AG20443 (cell line): ENCODE data around the gene STOML3.
"Not testable (repeated sequence)": the region's sequence is repeated elsewhere in the genome, so short reads cannot be mapped to it uniquely, and the experiment has no call there.

Experiments used
- DNase-seq: peaks from one replicate; pipeline ENCODE4 v3.0.0; 2012; ENCODE audit warnings: low spot score, mixed read lengths

Gene STOML3, protein sequence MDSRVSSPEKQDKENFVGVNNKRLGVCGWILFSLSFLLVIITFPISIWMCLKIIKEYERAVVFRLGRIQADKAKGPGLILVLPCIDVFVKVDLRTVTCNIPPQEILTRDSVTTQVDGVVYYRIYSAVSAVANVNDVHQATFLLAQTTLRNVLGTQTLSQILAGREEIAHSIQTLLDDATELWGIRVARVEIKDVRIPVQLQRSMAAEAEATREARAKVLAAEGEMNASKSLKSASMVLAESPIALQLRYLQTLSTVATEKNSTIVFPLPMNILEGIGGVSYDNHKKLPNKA

DNA sequence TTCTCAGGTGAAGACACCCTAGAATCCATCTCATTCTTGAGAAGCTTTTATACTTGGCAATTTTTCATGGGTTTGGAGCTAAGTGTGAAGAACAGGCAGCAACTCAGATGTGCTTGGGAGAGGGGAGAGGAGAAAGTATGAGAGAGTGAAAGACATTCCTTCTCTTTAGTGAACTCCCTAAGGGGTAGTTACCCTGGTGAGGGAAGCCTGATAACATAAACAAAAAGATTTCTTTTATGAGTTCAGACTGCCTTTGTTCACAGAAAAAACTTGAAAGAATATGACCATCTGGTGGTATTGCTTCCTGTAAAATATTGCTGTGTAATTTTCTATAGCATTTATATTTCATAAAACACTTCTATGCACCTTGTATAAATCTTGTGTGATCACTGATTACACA lies at the start of gene STOML3:
STOML3 (minus strand) TSS at position 139 of the 400 bp plus-strand sequence; CDS start at position 29, 110 bp downstream.
- DNase-seq: no peak

DNA sequence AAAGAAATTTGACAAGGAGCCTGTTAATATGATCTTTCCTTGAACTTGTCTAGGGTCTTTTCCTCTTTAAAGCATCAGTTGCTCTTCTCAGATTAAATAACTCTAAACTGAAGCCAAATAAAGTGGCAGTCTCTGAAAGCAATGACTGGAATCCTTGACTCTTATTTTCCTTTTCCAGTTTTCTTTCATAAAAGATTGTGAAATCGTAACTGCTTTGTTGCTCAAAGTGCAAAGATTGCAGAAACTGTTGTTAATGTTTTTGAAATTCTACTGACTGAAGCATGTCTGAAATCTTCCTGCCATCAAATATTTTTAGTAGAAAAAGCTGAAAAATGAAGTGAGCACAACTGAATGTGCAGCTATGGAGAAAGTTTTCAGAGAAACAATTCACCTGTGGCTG lies 49.6 kb upstream of the STOML3 start:
- no peak for DNase-seq

- DNase-seq: no peak
These were observed 48.4 kb upstream of the STOML3 start for GRCh38 chr13:39039041-39039440.

DNA sequence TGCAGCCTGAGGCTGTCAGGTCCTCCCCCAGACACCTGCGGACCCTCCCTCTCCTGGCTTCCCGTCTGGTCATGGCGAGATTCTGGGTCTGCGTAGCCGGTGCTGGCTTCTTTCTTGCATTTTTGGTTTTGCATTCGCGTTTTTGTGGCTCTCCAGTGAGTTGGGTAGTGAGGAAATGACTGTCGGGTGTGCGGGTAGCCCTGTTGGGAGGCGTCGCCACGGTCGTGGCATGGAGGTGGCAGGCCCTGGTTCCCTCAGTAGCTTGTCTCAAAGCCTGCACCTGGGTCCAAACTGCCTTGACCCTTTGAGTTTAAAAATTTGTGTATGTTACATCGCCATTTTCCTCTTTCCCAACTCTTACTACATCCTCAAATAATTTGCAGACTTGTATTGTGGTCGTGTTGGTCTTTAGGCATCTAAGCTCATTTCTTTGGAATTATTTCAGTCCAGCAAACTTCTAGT lies 48.0 kb upstream of the STOML3 start:
- peak; percentile 23 for DNase-seq

DNA sequence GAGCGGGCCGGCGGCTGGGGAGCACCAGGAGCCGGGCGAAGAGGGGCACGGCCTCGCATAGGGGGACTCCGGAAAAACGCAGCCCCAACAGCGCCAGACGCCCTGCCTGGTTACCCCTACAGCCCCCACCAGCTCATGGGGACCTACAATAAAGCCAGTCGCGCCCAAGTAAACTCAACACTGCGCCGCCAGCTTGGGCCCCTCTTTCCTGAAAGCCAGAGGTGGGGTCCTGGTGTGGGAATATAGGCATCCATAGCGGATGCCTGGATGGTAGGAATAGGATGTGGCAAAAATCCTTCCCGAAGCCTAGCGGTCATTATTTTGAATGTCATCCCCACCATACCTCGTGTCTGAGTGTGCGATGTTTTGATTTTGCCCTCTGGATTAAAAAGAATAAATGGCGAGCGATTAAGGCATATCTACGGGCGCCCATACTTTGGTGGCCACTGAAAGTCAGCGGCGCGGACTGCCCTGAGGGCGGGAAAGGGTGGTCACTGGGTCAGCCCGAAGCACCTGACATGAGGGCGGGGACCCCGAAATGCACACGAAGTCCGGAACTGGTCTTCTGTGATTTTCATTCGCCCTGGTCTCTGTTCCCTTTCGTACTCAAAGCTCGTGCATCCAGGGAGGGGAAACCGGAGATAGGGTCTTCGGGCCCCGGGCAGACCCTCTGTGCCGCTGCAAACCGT lies 47.4 kb upstream of the STOML3 start, which contains the start of the genes NHLRC3 and PROSER1:
NHLRC3 (plus strand) TSS at position 577 of the 689 bp plus-strand sequence. CDS start 184 bp downstream, outside the sequence.
PROSER1 (minus strand) TSS at position 210 of the 689 bp plus-strand sequence. CDS start 847 bp downstream, outside the sequence.
- peak; percentile 85 for DNase-seq

DNA sequence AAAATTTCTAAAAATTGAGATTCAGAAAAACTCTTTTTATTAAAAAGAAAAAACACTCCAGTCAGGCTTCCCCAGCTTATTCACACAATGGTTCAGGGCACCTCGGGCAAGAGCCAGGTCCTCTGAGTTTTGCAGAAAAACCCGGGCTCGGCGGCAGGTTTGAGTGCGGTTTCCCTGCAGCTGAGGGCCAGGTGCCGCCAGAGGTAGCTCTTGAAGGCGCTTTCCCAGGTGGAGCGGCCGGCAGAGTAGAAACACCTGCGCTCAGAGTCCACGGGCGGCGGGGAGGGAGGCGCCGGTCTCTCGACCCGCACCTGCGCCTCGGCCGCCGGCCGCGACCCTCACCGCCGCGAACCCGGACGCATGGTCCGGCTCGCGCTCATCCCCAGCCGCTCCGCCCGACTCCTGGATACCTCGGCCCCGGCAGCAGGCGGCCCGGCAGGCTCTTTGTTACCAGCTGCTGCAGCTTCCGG lies 46.8 kb upstream of the STOML3 start:
- no peak for DNase-seq

DNA sequence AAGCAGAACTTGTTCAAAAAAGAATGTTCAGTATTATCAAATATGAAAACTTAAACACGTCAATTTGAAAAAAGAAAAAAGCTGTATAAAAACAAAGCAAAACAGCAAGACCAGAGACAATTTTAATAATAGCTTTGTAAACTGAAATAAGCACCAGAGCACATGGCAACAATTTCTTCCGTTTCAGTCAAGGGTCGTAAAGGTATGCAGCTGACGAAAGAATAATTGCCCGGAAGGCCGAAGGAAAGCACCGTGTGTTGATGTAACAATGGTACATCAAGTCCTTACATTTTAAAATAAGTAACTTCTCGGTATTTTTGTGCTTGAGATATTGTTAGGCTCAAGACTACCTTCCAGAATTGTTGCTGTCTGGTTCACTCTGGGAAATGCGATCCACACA lies 45.6 kb upstream of the STOML3 start:
- DNase-seq: no peak

DNA sequence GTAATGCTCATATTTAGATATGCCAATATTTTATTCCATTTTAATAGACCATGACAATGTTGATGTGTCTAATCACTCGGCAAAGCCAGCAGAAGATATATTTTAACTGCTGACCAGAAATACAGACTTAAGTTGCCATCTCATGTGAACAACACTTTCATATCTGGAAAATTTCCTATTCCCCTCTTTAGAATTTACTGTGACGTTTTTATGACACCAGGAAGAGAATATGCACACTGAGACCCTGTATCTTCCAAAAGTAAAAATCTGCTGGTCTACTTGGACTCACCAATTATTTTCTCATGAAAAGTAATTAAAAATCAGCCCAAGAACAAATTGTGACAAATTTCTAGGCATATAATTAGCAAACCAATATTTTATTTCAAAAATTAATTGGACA lies 45.2 kb upstream of the STOML3 start:
- no peak for DNase-seq

DNA sequence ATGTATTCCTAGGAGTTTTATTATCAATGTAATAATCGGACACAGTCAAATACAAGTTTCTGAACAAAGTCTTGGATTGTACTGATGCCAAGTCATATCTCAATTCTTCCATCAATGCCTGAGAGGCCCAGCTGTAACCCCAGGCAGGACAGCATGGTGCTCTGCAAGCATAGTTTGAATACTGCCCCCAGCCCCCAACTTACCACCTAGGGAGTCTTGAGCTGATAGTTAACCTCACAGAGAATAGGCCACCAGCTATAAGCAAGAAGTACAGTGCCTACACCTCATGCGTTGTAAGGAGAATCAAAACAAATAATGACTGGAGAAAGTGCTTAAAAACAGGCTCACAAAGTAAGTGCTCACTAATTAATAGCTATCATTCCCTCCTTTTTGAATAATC lies 44.6 kb upstream of the STOML3 start:
- no peak for DNase-seq

DNA sequence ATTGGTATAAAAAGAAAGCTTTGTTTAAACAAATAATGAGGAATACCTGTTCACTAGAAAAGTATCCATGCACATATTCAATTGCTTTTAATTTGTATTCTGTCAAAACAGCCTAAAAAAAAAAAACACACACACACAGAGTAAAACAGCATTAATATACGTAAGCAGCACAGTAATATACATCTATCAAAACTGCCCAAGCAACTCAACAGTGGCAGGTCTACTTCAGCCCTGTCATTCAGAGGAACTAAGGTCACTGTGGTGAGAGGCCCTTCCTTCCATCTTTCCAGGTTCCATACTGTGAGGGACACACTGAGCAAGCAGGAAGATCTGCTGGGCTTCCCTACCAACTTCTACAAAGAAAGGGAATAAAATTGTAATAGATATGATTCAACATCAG lies 43.5 kb upstream of the STOML3 start:
- DNase-seq: no peak

DNA sequence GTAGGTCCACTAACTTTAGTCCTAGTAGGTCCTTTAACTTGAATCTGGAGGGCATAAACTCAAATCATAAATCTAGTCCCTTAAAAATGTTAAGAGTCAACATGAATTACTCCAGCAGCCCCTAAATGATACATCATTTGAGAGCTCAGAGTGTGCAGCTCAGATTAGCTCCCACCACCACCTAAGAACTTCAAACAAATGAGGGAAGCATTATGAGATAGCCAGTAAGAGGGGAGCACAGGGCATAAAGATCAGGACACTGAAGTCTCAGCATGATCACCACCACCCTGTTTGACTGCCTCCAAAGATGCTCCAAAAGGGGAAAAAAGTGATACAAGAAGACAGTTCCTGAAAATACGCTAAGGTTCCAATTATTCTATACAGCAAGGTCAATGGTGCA lies 41.5 kb upstream of the STOML3 start:
- DNase-seq: no peak

GRCh38 chr13:39025433-39025839 lies 34.8 kb upstream of the STOML3 start:
- no peak for DNase-seq

DNA sequence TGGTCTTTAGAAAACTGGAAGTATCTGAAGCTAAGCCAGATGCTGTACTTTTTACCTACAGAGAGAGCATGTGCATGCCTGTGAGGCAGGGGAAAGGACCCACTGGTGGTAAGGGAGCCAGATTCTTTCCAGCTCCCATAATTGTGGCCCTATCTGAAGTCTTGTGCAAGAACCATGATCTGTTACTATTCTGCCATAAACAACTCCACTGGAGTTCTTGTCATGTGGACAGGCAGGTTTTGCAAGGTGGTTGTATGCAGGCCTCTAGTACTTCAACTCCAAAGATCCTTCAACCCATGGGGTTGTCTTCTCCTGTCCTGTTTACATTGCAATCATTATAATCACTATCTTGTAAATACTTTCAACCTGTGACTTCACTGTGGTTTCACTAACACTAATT lies 33.1 kb upstream of the STOML3 start:
- DNase-seq: no peak

- no peak for DNase-seq
These were observed 32.7 kb upstream of the STOML3 start for GRCh38 chr13:39023316-39023715.

- DNase-seq: no peak
These were observed 30.3 kb upstream of the STOML3 start for GRCh38 chr13:39020853-39021462.

GRCh38 chr13:39016787-39017186 lies 26.2 kb upstream of the STOML3 start:
- DNase-seq: peak; percentile 45

DNA sequence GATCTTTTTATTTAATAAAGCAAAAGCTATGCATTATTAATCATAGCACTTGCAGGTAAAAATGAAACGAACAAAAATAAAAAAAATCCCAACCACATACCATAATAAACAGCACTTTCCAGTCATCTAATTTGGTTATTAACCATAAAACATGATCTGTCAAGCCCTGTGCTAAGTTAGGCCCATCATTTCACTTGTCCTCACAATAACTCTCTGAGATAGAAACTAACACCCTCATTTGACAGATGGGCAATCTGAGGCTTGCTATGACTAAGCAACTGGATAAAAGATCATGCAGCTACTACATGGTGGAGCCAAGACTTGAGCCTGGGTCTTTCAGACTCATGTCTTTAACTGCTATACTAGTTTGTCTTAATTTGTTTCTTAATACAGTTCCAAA lies 25.5 kb upstream of the STOML3 start:
- no peak for DNase-seq

- DNase-seq: no peak
These were observed 22.8 kb upstream of the STOML3 start for GRCh38 chr13:39013462-39013861.

DNA sequence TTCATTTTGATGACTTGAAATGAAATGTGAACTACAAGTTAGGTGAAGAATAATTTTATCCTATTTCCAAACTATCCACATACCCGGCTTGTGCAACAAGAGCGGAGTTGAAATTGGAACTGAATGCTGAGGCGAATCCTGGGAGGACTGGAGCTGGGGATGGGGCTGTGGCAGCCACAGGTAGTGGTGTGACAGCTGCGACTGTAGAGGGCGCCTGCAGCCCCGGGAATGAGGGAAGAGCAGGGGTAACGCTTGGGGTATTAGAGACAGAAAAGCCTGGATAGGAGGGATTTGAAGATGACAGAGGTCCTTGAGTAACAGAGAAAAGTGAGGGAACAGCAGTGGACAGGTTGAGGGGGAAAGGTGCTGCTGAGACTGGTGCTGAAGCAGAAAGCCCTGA lies 22.0 kb upstream of the STOML3 start:
- DNase-seq: no peak

DNA sequence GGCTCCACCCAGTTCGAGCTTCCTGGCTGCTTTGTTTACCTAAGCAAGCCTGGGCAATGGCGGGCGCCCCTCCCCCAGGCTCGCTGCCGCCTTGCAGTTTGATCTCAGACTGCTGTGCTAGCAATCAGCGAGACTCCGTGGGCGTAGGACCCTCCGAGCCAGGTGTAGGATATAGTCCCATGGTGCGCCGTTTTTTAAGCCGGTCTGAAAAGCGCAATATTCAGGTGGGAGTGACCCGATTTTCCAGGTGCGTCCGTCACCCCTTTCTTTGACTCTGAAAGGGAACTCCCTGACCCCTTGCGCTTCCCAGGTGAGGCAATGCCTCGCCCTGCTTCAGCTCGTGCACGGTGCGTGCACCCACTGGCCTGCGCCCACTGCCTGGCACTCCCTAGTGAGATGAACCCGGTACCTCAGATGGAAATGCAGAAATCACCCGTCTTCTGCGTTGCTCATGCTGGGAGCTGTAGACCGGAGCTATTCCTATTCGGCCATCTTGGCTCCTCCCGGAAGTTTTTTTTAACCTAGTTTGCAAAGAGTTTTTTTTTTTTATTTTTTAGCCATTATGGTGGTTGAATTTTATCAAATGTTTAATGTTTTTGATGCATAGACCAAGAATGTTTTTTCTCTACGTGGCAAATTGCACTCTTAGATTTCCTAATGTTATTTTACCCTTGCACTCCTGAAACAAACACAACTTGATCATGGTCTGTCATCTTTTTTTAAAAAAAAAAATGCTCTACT lies 15.9 kb upstream of the STOML3 start:
- DNase-seq: not testable (repeated sequence)

DNA sequence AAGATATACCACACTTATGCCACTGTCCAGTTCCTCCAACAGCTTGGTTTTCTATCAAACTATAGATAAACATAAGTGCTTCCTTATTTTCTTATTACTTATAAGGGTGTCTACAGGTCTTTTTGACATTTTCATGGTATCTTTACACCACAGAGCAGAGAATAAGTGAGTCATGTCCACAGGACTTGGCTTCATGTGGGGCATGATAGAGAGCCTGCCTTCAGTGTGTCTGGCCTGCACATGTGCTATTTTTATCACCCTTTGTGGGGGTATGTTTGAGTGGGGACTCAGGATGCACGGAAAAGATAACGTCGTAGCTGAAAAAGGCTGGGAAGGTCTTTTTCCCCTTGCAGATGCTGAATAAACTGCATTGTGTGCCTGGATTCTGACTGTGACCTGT lies 8.1 kb upstream of the STOML3 start:
- no peak for DNase-seq

GRCh38 chr13:38993381-38993780 lies 2.8 kb upstream of the STOML3 start:
- DNase-seq: no peak
